ENCODE results near the gene DAZAP1. TPM values are rescaled to one million over a fixed set of nuclear protein-coding genes. Genes with fewer than 3 reads are reported as not detected.

Gene DAZAP1
- total RNA-seq, 4 donors from 2014 or later, result 1.2 to 102 (median 23.8) TPM

DNA sequence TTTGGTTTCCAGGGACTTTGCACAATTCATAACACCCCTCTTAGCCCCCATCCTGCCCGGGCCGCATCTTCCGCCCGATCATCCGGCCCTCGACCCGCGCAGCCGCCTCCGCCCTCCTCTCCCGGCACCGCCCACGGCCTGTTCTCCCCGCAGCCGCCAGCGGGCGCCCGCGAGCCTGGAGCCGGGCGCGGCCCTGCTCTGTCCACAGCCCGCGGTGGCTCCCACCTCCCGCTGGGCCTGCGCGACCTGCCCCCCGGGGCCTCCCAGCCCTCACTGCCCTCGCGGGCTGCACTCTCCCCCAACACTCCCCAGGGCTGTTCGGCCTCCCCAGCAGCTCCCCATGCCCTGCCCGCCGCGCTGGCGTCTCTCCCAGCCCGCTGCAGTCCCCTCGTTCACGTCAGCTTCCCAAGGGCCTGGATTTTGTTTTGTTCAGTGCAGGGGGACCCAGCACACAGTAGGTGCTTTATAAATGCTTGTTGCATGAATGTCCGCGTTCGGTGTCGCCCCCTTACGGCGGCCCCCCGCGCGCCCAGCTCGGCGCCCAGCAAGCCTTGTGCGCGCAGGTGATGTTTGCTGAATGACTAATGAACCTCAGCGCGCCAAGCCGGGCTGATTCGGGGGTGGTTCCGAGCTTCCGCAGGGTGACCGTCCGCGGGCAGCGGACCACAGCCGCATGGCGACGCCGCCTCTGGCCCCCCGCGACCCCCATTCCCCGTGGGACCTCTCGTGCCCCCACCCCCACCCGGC is 38.0 kb downstream of the DAZAP1 start:
- peak overlapping the region in 1 of 2 donors; percentile 7 for H3K4me3 ChIP-seq
- peak; percentile 38 to 70 for DNase-seq
- intact Hi-C loops (cut with DNase I; ENCODE audit: low total_unique reads), result no loop called here
- H3K27ac ChIP-seq, result no peak overlapping the region
- H3K27me3 ChIP-seq, result peaks cover 21 to 23% of the 10 kb centered on the region in 2 donors
- TF ChIP-seq, protein P1, sequence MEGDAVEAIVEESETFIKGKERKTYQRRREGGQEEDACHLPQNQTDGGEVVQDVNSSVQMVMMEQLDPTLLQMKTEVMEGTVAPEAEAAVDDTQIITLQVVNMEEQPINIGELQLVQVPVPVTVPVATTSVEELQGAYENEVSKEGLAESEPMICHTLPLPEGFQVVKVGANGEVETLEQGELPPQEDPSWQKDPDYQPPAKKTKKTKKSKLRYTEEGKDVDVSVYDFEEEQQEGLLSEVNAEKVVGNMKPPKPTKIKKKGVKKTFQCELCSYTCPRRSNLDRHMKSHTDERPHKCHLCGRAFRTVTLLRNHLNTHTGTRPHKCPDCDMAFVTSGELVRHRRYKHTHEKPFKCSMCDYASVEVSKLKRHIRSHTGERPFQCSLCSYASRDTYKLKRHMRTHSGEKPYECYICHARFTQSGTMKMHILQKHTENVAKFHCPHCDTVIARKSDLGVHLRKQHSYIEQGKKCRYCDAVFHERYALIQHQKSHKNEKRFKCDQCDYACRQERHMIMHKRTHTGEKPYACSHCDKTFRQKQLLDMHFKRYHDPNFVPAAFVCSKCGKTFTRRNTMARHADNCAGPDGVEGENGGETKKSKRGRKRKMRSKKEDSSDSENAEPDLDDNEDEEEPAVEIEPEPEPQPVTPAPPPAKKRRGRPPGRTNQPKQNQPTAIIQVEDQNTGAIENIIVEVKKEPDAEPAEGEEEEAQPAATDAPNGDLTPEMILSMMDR (IDR thresholded peaks at IDR 0.05), result peak; percentile 50 to 96 (median 87)
- TF ChIP-seq POLR2A (IDR thresholded peaks at IDR 0.05), result peak in 1 of 2 donors; percentile 26
- H3K4me1 ChIP-seq, result peaks cover 0 to 14% of the 10 kb centered on the region in 2 donors
- no peaks in the 10 kb centered on the region for H3K36me3 ChIP-seq
- H3K9me3 ChIP-seq, result no peaks in the 10 kb centered on the region

DNA sequence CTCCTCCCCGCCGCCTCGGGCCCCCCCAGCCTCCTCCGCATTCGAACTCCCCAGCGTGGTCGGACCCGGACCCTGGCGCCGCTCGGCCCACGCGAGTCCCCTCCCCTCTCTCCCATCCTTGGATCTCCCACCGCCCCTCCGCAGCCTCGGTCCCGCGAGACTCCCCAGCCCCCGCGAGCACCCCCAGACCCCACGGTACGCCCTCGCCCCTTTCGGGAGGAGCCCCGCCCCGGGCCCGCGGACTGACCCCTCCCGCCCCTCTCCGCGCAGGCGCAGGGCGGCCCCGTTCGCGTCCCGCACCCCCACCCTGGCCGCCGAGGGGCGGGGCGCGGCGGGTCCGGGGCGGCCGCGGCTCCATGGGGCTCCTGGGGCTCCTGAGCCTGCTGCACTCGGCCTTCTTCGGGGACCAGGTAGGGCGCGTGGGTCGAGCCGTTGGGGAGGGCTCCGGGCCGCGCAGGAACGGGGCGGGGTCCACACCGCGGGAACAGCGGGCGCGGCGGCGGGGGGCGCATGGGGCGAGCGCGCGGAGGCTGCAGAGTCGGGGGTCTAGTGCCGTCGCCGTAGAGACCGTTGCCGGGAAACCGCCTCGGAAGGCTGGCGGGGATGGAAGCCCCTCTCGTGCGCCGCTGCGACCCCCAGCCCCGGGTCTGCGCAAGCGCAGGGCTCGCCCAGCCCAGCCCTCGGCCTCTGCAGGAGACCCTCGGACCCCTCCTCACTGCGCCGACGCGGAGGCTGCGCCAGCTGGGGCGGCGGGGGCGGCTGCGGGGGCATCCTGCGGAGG is 38.7 kb downstream of the DAZAP1 start:
- no peak overlapping the region for H3K27ac ChIP-seq
- peaks cover 0 to 14% of the 10 kb centered on the region in 2 donors for H3K4me1 ChIP-seq
- intact Hi-C loops (cut with DNase I; ENCODE audit: low total_unique reads), result no loop called here
- no peak for TF ChIP-seq POLR2A (IDR thresholded peaks at IDR 0.05)
- TF ChIP-seq, protein P1 (IDR thresholded peaks at IDR 0.05), result no peak
- H3K36me3 ChIP-seq, result no peaks in the 10 kb centered on the region
- H3K4me3 ChIP-seq, result no peak overlapping the region
- no peak for DNase-seq
- no peaks in the 10 kb centered on the region for H3K9me3 ChIP-seq
- peaks cover 27 to 29% of the 10 kb centered on the region in 2 donors for H3K27me3 ChIP-seq

DNA sequence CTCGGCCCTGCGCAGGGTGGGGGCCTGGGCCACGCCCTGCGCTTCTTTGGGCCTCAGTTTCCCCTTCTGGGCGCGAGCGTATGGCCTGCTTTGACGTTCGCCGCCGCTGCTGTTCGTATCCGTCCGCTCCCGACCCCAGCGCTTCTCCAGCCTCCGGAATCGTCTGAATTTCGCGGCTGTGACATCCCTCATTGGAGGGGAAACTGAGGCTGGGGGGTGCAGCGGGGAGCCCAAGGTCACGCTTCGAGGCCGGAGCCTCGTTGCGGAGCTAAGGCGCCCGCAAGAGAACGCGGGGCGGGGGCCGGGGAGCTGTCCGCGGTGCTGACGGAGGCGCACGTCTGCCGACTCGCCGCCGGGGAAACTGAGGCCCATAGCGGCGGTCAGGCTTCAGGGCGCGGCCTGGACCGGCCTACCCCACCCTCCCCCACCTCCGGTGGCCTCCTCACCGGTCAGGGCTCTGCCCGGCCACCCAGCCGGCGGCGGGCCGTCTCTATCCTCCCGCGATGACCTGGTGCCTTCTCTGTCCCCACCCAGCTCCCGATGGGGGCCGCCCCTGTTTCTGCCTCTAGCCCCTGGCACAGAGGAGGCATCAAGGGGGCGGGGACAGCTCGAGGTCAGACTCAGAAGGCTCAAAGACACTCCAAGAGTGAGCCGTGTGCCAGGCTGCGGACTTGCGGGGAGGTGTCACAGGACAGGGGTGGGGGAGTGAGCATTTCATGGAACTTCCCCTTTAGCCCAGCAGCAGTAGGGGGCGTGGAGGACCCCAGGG is 39.5 kb downstream of the DAZAP1 start:
- intact Hi-C loops (cut with DNase I; ENCODE audit: low total_unique reads), result no loop called here
- Histone ChIP-seq H3K4me3 (no peak overlapping the region), H3K27me3 (peaks cover 27 to 37% of the 10 kb centered on the region in 2 donors), H3K4me1 (peaks cover 0 to 14% of the 10 kb centered on the region in 2 donors), H3K36me3 (no peaks in the 10 kb centered on the region), H3K9me3 (no peaks in the 10 kb centered on the region), H3K27ac (no peak overlapping the region)
- DNase-seq, result no peak
- TF ChIP-seq POLR2A (IDR thresholded peaks at IDR 0.05), result no peak
- TF ChIP-seq, protein P1 (IDR thresholded peaks at IDR 0.05), result no peak

DNA sequence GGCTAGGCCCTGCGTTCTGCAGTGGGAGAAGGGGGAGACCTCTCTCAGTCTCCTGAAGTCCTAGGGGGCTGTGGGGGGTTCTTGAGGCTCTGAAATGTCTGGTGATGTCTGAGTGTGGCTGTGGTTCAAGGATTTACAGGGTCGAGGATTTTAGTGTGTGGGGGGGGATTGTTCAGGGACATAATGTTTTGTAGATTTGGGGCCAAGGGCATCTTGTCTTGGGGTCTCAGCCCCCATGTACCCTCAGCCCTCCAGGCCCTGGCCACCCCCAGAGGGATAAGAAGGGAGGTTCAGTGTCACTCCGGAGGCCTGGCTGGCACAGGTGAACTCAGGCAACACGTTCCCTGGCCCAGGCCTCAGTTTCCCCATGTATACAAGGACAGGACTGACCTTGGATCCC is 40.1 kb downstream of the DAZAP1 start:
- intact Hi-C loops (cut with DNase I; ENCODE audit: low total_unique reads), result no loop called here
- Histone ChIP-seq H3K27me3 (peaks cover 27 to 43% of the 10 kb centered on the region in 2 donors), H3K4me1 (peaks cover 0 to 15% of the 10 kb centered on the region in 2 donors), H3K27ac (no peak overlapping the region), H3K4me3 (no peak overlapping the region), H3K36me3 (no peaks in the 10 kb centered on the region), H3K9me3 (no peaks in the 10 kb centered on the region)
- DNase-seq, result no peak
- no peak for TF ChIP-seq POLR2A (IDR thresholded peaks at IDR 0.05)
- TF ChIP-seq, protein P1 (IDR thresholded peaks at IDR 0.05), result no peak
